Measurements from ENCODE around the gene KAT6B. TPM values are rescaled to one million over a fixed set of nuclear protein-coding genes. Genes with fewer than 3 reads are reported as not detected.

KAT6B gene
- total and polyA plus RNA-seq, 2 experiments from 2014 or later = 15.8 to 36.2 TPM

DNA sequence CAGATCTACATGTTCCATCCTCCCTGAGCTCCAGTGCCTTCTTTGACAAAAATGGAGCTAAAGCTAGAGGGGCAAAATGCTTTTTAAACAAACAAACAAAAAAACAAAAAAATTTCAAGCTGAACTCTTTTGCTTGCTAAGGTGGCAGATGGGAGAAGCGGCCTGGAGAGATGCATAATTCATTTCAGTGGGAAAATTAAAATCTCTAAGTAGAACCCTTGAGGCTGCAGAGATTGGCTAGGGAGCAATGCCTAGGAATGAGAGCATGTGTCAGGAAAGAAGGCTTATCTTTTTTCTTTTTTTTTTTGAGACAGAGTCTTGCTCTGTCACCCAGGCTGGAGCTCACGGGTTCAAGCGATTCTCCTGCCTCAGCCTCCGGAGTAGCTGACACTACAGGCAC is 238.7 kb downstream of the KAT6B start:
- Histone ChIP-seq H3K4me1 (ENCODE audit: insufficient read depth) (no peaks in the 10 kb centered on the region), H3K27me3 (no peaks in the 10 kb centered on the region), H3K4me3 (no peak overlapping the region), H3K4me2 (no peak overlapping the region), H3K79me2 (no peaks in the 10 kb centered on the region), H3K36me3 (replicated peaks; ENCODE audit: insufficient read depth, low read depth) (no peaks in the 10 kb centered on the region), H3K9me2 (replicated peaks; ENCODE audit: insufficient read depth) (no peaks in the 10 kb centered on the region), H3K9me3 (ENCODE audit: low read depth) (no peaks in the 10 kb centered on the region), H2AFZ (no peak overlapping the region), H3K27ac (no peak overlapping the region), H4K20me1 (ENCODE audit: insufficient read depth, poor library complexity, severe bottlenecking) (no peaks in the 10 kb centered on the region)
- DNase-seq (ENCODE audit: low spot score) = no peak
- TF ChIP-seq, protein P1, sequence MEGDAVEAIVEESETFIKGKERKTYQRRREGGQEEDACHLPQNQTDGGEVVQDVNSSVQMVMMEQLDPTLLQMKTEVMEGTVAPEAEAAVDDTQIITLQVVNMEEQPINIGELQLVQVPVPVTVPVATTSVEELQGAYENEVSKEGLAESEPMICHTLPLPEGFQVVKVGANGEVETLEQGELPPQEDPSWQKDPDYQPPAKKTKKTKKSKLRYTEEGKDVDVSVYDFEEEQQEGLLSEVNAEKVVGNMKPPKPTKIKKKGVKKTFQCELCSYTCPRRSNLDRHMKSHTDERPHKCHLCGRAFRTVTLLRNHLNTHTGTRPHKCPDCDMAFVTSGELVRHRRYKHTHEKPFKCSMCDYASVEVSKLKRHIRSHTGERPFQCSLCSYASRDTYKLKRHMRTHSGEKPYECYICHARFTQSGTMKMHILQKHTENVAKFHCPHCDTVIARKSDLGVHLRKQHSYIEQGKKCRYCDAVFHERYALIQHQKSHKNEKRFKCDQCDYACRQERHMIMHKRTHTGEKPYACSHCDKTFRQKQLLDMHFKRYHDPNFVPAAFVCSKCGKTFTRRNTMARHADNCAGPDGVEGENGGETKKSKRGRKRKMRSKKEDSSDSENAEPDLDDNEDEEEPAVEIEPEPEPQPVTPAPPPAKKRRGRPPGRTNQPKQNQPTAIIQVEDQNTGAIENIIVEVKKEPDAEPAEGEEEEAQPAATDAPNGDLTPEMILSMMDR (IDR thresholded peaks at IDR 0.05; ENCODE audit: poor library complexity) = no peak
- TF ChIP-seq EZH2phosphoT487 (IDR thresholded peaks at IDR 0.05; ENCODE audit: low read depth, severe bottlenecking, unreplicated experiment) (no peak), EZH2 (IDR thresholded peaks at IDR 0.05; ENCODE audit: borderline replicate concordance) (no peak)
- WGBS (ENCODE audit: low lambda C conversion rate, missing lambda C conversion rate) = 96% methylated on average over 4 of the region's 4 CpGs

DNA sequence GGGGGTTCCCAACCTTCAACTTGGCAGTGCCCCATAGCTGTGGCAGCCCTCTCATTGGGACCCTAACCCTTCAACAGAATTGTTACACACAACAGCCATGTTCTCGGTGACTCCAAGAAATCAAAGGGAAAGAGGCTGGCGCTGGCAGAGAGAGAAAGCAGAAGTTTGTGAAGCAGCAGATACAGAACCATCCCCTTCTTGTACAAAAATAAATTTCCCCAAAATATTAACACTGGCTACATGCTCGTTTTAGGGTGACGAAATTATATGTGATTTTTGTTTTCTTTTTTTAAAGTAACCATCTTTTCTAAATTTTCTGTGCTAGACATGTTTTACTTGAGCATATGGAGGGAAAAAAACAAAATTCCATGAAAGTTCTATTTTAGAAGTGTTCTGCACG is 239.9 kb downstream of the KAT6B start:
- no peaks in the 10 kb centered on the region for H3K36me3 ChIP-seq (replicated peaks; ENCODE audit: insufficient read depth, low read depth)
- H3K4me1 ChIP-seq (ENCODE audit: insufficient read depth) = peaks cover 2% of the 10 kb centered on the region
- 97% methylated on average over 5 of the region's 5 CpGs for WGBS (ENCODE audit: low lambda C conversion rate, missing lambda C conversion rate)
- H3K4me2 ChIP-seq = no peak overlapping the region
- no peaks in the 10 kb centered on the region for H3K27me3 ChIP-seq
- no peaks in the 10 kb centered on the region for H3K9me3 ChIP-seq (ENCODE audit: low read depth)
- no peak overlapping the region for H3K4me3 ChIP-seq
- H4K20me1 ChIP-seq (ENCODE audit: insufficient read depth, poor library complexity, severe bottlenecking) = no peaks in the 10 kb centered on the region
- no peak overlapping the region for H2AFZ ChIP-seq
- no peaks in the 10 kb centered on the region for H3K9me2 ChIP-seq (replicated peaks; ENCODE audit: insufficient read depth)
- no peak overlapping the region for H3K27ac ChIP-seq
- no peaks in the 10 kb centered on the region for H3K79me2 ChIP-seq
- no peak for DNase-seq (ENCODE audit: low spot score)
- TF ChIP-seq EZH2phosphoT487 (IDR thresholded peaks at IDR 0.05; ENCODE audit: low read depth, severe bottlenecking, unreplicated experiment) (no peak), EZH2 (IDR thresholded peaks at IDR 0.05; ENCODE audit: borderline replicate concordance) (no peak)
- TF ChIP-seq, protein P1 (IDR thresholded peaks at IDR 0.05; ENCODE audit: poor library complexity) = no peak

DNA sequence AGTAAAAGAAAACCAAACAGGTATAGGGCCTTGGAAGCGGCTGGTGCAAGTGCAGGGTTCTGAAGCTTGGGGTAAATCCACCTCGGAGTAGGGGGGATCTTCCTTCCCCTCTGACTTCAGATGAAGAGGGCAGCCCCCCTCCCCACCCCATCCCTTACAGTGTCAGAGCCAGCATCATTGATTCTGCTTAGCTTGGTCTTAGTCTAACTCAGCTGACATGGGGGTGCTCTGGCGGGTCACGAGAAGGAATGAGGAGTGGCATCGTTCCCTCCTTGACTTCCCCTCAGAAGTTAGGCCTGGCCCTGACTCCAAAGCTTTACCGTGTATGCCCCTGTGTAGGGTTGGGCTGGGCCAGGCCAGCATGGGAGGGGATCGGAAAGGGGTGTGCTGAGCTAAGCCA is 240.9 kb downstream of the KAT6B start:
- H3K79me2 ChIP-seq = no peaks in the 10 kb centered on the region
- no peaks in the 10 kb centered on the region for H4K20me1 ChIP-seq (ENCODE audit: insufficient read depth, poor library complexity, severe bottlenecking)
- no peaks in the 10 kb centered on the region for H3K27me3 ChIP-seq
- H3K9me3 ChIP-seq (ENCODE audit: low read depth) = no peaks in the 10 kb centered on the region
- H3K4me2 ChIP-seq = no peak overlapping the region
- H2AFZ ChIP-seq = no peak overlapping the region
- DNase-seq (ENCODE audit: low spot score) = no peak
- H3K27ac ChIP-seq = no peak overlapping the region
- no peak overlapping the region for H3K4me3 ChIP-seq
- peaks cover 3% of the 10 kb centered on the region for H3K4me1 ChIP-seq (ENCODE audit: insufficient read depth)
- TF ChIP-seq EZH2phosphoT487 (IDR thresholded peaks at IDR 0.05; ENCODE audit: low read depth, severe bottlenecking, unreplicated experiment) (no peak), EZH2 (IDR thresholded peaks at IDR 0.05; ENCODE audit: borderline replicate concordance) (no peak)
- TF ChIP-seq, protein P1 (IDR thresholded peaks at IDR 0.05; ENCODE audit: poor library complexity) = no peak
- no peaks in the 10 kb centered on the region for H3K9me2 ChIP-seq (replicated peaks; ENCODE audit: insufficient read depth)
- no peaks in the 10 kb centered on the region for H3K36me3 ChIP-seq (replicated peaks; ENCODE audit: insufficient read depth, low read depth)
- WGBS (ENCODE audit: low lambda C conversion rate, missing lambda C conversion rate) = 88% methylated on average over 7 of the region's 7 CpGs

DNA sequence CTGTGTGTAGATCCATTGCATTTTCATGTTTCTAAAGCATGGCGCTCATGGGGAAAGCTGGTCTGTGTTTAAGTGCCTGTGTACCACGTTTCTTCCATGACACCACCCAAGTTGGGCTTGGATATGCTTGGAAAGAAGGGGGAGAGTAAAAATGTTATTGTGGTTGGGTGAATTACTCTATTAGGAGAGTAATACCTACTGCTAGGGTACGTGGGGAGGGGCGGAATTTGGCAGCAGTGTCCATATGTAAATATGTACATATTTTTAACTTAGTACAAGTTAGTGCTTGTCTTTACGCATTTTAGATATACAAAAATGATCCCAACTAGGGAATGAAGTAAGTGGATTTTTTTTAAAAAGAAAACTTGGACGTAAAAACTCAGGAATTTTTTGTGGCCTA is 242.1 kb downstream of the KAT6B start:
- 84% methylated on average over 6 of the region's 6 CpGs for WGBS (ENCODE audit: low lambda C conversion rate, missing lambda C conversion rate)
- TF ChIP-seq EZH2phosphoT487 (IDR thresholded peaks at IDR 0.05; ENCODE audit: low read depth, severe bottlenecking, unreplicated experiment) (no peak), EZH2 (IDR thresholded peaks at IDR 0.05; ENCODE audit: borderline replicate concordance) (no peak)
- TF ChIP-seq, protein P1 (IDR thresholded peaks at IDR 0.05; ENCODE audit: poor library complexity) = no peak
- H3K79me2 ChIP-seq = no peaks in the 10 kb centered on the region
- H2AFZ ChIP-seq = no peak overlapping the region
- DNase-seq (ENCODE audit: low spot score) = no peak
- H3K4me2 ChIP-seq = no peak overlapping the region
- no peaks in the 10 kb centered on the region for H4K20me1 ChIP-seq (ENCODE audit: insufficient read depth, poor library complexity, severe bottlenecking)
- H3K27me3 ChIP-seq = no peaks in the 10 kb centered on the region
- H3K4me3 ChIP-seq = no peak overlapping the region
- peaks cover 3% of the 10 kb centered on the region for H3K4me1 ChIP-seq (ENCODE audit: insufficient read depth)
- no peaks in the 10 kb centered on the region for H3K9me2 ChIP-seq (replicated peaks; ENCODE audit: insufficient read depth)
- H3K27ac ChIP-seq = no peak overlapping the region
- H3K9me3 ChIP-seq (ENCODE audit: low read depth) = no peaks in the 10 kb centered on the region
- H3K36me3 ChIP-seq (replicated peaks; ENCODE audit: insufficient read depth, low read depth) = no peaks in the 10 kb centered on the region

Measured in hepatocyte (in vitro differentiated cells).